GM19395 (cell line): Measurements from ENCODE around the gene GPC3.

Experiments
- ATAC-seq: cut with Tn5 transposase; IDR thresholded peaks from one replicate; pipeline ENCODE4 v1.9.1; 2021; ENCODE audit warnings: mild to moderate bottlenecking, moderate library complexity; ENCODE audit not compliant: unreplicated experiment

GPC3 gene

DNA sequence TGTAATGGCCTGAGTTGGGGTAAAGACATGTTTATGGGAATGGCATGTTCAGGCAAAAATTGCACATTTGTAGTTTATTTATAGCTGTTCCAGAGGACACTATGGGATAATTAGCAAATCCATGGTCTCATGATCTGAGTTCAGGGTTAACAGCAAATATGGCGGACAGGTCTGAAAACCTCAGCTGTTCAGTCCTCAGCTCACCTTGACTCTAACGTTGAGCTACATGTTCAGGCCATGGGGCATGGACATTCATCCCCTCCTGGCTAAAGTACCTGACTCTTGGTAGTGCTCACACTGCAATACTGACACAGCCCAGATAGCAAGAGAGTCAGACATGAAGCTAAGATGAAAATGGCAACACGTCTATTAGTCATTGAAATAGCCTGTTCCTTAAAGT is 408.5 kb downstream of the GPC3 start:
- ATAC-seq = no peak

DNA sequence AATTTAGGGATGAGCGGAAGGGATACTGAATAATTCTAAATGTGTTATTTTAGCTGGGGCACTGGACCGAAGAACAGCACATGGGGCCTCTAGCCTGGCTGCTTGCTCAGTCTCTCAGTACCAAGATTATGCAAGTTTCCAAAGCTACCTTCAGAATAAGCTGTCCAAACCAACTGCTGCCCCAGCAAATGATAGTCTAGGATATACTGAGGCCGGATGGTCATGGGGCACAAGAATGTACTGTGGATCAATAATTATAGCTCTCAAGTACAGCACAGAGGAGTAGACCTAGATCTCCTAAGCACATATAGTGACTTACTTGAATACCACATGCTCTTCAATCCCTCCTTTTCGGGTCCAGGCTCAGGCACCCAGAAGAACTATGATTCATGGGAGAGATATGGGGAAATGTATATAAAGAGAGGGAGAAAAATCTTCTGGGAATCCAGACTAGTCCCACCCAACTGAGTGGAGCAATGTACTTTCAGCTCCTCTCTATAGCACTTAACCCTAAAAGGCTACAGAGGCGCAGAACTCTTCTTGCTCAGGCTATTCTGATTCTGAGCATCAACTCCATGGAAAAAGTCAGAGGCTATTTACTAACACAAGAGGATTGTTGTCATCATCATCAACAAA is 409.8 kb downstream of the GPC3 start:
- ATAC-seq = no peak

DNA sequence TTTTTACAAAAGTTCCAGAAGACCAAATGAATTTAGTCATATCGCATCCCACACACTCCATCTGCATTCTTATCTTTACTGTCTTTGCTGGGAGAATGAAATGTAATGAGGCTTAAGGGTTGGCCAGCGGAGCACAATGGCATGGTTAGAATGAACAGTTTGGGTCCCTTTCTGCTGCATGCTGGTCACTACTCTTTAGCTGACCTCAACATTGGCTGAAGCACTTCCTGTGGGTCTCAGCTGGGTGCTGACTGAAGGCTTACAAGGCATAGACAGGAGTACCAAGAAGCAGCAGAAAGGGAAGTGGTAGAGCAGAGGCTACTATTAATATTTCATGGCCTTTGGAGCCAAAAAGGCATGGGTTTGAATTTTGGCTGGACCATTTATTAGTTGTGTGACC is 410.7 kb downstream of the GPC3 start:
- ATAC-seq = no peak

DNA sequence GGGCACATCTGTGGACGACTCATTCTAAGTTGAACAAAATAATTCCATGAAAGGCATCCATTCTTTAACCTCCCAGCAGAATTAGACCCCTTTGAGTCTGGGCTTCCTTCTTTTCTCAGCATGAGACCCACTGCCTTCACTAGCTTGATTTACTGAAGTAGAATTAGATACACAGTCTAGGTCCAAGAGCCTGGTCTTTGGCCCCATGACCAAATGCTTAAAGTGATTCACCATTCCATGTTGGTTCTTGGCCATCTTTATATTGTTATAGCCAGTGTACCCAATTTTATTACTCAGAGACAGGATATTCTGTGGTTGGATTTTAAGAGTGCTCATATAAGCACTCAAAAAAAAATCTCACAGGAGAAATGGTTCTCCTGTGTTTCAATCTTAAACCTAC is 414.8 kb downstream of the GPC3 start:
- ATAC-seq = no peak

GRCh38 chrX:133569217-133569616 is 416.2 kb downstream of the GPC3 start:
- ATAC-seq = no peak

GRCh38 chrX:133568109-133568508 is 417.3 kb downstream of the GPC3 start:
- no peak for ATAC-seq

DNA sequence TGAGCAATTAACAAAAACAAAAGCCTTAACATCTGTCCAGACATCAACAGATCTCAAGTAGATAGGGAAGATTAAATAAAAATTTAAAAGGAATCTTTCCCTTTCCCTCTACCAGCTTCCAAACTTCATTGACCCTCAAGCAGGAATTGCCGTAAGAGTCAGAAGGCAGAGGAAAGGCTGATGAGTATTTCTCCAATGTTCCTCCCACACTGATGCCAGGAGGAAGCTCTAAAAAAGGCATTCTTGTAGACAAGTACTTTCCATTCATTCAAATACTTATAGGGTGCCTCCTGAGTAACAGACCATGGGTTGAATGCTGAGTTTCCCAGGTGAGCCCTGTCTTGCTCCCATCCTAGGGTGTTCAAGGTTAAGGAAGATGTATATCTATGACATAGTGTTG is 418.5 kb downstream of the GPC3 start:
- no peak for ATAC-seq

GRCh38 chrX:133563705-133564104 is 421.7 kb downstream of the GPC3 start:
- ATAC-seq = no peak

DNA sequence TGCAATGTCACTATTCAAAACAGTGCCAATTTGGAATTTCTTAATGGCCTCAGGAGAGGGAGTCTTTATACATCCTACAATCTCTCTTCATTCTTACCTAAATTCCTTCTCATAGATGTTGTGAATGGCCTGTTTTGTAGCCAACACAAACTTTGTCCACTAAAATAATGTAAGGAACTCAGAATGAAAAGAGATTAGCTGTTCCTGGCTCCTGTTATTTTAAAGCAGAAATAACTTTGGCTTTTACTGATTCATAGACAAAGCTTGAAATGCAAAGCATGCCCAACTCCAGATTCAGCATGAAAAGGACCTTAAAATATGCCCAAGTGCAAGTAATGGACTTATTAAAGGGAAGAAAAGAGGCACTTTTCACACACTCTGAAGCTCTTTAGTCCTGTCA is 424.1 kb downstream of the GPC3 start:
- ATAC-seq = no peak

- ATAC-seq = no peak
These were observed 425.5 kb downstream of the GPC3 start for GRCh38 chrX:133559909-133560308.

DNA sequence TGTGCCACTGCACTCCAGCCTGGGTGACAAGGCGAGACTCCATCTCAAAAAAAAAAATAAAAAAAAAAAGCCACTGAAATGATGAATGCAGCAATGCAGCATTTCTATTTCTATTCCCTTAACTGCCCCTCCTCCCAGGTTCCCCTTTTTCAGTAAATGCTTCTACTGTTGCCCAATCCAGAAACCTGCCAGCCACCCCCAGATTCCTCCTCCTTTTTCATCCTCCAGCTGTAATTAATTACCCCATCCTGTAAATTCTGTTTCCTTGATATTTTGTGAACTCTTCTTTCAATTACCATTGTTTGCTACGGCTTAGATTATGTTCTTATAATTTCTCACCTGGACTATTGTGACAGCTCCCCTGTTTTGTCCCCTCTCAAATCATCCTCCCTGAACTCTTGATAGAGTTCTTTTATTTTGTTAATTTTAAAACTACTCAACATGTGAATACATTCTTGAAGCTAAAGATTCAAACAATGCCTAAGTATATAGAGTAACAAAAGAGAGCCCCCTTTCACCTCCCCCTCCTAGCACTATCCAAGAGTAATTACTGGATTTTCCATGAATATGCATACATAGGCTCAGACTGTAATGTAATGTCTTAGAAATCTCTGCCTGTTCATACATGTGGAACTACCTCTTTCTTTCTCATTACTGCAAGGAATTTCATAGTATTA is 429.5 kb downstream of the GPC3 start:
- ATAC-seq = no peak

DNA sequence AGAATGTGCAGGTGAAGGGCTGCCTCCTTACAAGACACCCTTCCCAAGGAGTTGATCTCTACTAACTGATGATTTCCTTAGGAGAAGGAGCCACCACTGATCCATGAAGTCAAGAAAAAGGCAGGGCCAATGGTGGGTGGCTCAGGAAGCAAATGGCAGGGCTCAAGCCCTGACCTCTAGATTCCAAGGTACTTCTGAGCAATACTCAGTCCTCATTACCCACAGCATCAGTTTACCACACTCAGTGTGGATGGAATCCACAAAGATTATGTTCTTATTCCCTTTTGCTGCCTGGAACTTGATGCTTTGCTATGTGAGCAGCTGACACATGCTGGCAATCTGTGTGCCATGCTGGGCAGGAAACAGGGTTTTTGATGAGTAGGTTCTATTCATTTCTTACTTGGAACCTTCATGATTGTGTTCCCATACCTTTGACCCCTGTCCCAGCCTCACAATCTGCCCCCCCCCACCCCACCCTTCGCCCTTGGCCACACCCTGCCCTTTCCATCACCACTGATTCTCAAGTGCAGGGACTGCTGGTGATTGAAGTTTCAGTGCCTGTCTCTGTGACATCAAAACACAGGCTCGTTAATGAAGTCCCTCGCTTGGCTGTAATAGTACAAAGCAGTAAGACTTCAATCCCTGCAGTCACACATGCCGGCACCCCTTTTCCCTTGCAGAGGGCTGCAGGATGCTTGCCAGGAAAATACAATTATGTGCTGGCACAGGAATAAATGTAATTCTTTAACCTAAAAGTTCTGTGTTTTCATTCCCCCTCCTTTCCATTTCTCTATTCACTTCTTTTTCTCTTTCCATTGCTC is 434.5 kb downstream of the GPC3 start:
- ATAC-seq = no peak

DNA sequence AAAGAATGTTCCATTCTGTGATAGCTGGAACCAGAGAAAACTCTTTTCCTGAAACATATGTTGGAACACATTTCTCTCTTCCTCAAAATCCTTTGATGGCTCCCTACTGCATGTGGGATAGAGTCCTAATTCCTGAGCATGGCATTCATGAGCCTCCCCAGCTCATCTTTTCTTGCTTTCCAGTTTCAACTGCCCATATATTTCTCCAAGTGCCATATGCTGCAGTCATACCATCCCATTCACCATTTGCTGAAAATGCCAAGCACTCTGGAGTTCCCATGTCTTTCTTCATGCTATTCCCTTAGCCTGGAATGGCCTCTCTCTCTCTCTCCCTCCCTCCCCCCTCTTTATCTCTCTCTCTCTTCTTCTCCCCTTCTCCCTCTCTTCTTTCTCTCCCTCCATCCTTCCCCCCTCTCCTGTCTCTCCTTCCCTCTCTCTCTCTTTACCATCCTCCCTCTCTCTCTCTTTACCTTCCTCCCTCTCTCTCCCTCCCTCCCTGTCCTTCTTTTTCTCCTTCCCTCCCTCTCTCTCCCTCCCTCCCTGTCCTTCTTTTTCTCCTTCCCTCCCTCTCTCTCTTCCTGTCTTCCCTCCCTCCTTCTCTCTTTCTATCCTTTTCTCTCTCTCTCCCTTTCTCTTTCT is 436.0 kb downstream of the GPC3 start:
- no peak for ATAC-seq

GRCh38 chrX:133546441-133546840 is 439.0 kb downstream of the GPC3 start:
- no peak for ATAC-seq

- no peak for ATAC-seq
These were observed 440.6 kb downstream of the GPC3 start for GRCh38 chrX:133544778-133545177.

DNA sequence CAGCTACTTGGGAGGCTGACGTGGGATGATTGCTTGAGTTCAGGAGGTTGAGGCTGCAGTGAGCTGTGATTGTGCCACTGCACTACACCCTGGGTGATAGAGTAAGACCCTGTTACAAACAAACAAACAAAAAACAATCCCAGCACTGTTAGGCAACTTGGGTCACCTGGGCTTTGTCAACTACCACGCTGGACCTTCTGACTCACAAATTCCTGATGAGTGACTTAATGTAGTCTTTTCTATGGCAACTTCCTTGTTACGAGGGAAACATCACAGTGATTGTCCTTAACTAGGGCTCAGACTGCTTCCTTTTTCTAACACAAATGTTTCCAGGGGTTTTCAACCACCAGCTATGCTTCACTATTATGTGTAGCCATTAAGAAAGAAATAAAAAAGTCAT is 441.3 kb downstream of the GPC3 start:
- ATAC-seq = no peak

GRCh38 chrX:133543654-133544053 is 441.7 kb downstream of the GPC3 start:
- ATAC-seq = no peak

GRCh38 chrX:133542476-133542875 is 442.9 kb downstream of the GPC3 start:
- no peak for ATAC-seq

DNA sequence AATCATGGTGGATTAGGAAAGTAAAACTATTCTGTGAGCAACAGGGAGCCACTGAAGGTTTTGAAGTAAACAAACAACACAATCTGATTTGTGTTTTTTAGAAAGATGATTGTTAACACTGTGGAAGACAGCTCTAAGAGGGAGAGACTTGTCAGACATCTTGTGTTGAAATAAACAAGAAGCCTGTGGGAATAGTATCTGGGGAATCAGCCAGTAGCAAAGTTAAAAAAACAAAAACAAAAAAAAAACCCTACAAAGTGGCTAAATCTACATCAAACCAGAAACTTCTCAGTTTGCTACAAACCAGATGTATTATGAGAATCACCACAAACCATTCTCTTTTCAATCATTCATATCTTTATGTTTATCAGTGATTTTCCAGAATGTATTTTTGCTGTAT is 444.4 kb downstream of the GPC3 start:
- no peak for ATAC-seq

DNA sequence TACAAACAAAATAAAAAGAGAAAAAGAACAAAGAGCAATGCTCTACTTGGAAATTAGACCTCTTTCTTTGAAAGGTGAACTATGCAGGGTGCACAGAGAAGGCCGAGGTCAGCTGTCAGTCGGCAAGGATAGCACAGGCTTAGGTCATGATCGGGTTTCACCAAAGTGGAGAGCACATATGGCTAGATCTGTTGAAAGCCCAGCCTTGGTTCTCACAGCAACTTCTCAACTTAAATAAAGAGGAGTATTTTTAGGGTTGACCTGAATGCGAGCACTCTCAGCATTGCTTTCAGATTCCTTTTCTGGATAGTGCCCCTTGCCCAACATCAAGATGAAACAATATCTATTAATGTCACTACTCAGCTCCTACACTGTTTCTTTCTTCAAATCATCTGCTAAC is 447.2 kb downstream of the GPC3 start:
- ATAC-seq = no peak

DNA sequence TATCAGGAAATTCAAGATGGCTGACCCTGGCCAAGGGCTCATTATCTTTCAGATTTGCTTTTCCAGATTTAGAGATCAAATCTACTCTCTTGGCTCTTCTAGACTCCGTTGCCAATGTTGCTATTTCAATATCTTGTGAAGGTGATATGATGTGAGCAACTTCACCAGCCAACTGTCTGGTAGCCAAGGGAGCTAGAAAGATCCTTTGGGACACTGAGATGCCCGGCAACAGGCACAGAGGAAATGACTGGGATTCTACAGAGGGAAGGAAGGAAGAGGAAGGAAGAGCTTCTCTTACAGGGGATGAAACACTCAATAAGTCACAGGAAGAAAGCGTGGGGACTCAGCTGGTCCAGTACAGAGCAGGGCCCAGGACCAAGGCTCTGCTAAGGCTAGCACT is 448.3 kb downstream of the GPC3 start:
- ATAC-seq = no peak

- ATAC-seq = no peak
These were observed 450.3 kb downstream of the GPC3 start for GRCh38 chrX:133535066-133535465.
